Thyroid gland (tissue), 4 donors: ENCODE results near the gene SNAPC5. TPM values are rescaled to one million over a fixed set of nuclear protein-coding genes. Genes with fewer than 3 reads are reported as not detected.

Experiments used
- DNase-seq, 2 donors: peaks; one replicate each; pipeline ENCODE4 v3.0.0-alpha.2; 2019
- H3K27ac ChIP-seq, 3 donors: fragments of 200-600 bp; sonication (generic); 1 replicate in 2 of 3; 2 replicates in 1 of 3; pipeline ENCODE4 v1.5.1; 2016 to 2019; ENCODE audit warnings: mild to moderate bottlenecking in 1 of 3, moderate library complexity in 1 of 3
- H3K27me3 ChIP-seq: fragments of 200-600 bp; sonication (generic); one replicate; pipeline ENCODE4 v1.5.1; 2019
- H3K36me3 ChIP-seq, 2 donors: fragments of 200-600 bp; sonication (generic); one replicate each; pipeline ENCODE4 v1.5.1; 2016 to 2019
- H3K4me1 ChIP-seq, 2 donors: fragments of 200-600 bp; sonication (generic); one replicate each; pipeline ENCODE4 v1.5.1; 2017 to 2019
- H3K4me3 ChIP-seq, 3 donors: fragments of 200-600 bp; sonication (generic); replicated peaks in 1 of 3; 1 replicate in 2 of 3; 2 replicates in 1 of 3; pipeline ENCODE4 v1.5.1; 2016; ENCODE audit warnings: mild to moderate bottlenecking in 1 of 3
- H3K9me3 ChIP-seq: fragments of 200-600 bp; sonication (generic); one replicate; pipeline ENCODE4 v1.5.1; 2017
- CTCF ChIP-seq, 6 experiments: fragments of 200-600 bp in 3 of 6; fragments of 450-650 bp in 3 of 6; sonication (generic) in 3 of 6; IDR thresholded peaks; one replicate each; pipeline ENCODE4 v1.5.1; 2016 to 2019; ENCODE audit warnings: antibody characterized with exemption in 6 of 6, mild to moderate bottlenecking in 2 of 6, inconsistent platforms in 1 of 6, moderate library complexity in 1 of 6
- POLR2A ChIP-seq, 2 donors: fragments of 450-650 bp; IDR thresholded peaks; one replicate each; pipeline ENCODE4 v1.6.1; 2017; ENCODE audit warnings: antibody characterized with exemption in 2 of 2, mild to moderate bottlenecking in 2 of 2, moderate library complexity in 1 of 2
- WGBS, 2 donors: methylation state at CpG; one replicate each; pipeline ENCODE4 v1.1.5; 2017; 5-methylcytosine and 5-hydroxymethylcytosine counted together
- intact Hi-C: fragments of 100-400 bp; cut with DNase I; formaldehyde crosslinking; loops from one replicate; pipeline ENCODE4 v1.15.1; 2023
- total RNA-seq, 4 donors: library from RNA; depleted of rRNA; stranded (reverse); fragments of >200 nt; gene quantifications; one replicate each; pipeline ENCODE4 v1.2.3, GENCODE V29; 2016

Gene SNAPC5
- total RNA-seq, result 10 to 100 TPM; 26.3 to 79.2 (median 40.5) TPM

- WGBS, 2 donors, result 14 to 21% methylated on average over 18 to 24 of the region's 43 CpGs
- Histone ChIP-seq H3K4me3 (peak within 1 kb of the TSS; percentile 15 to 96 (median 86)), H3K27me3 (no peaks in the 10 kb centered on the region), H3K36me3 (peaks cover 46 to 58% of the 10 kb centered on the region in 2 donors), H3K9me3 (no peaks in the 10 kb centered on the region), H3K4me1 (peaks cover 12% of the 10 kb centered on the region in 2 donors), H3K27ac (peak within 1 kb of the TSS; percentile 45 to 69 (median 62))
- intact Hi-C loops, result loop anchor here (2.0 kb wide), 1 partner anchor 111 kb away; the partner anchor contains the start of gene MAP2K1
- DNase-seq, result peak; percentile 97 to 98
- TF ChIP-seq POLR2A (IDR thresholded peaks at IDR 0.05) (peak in 1 of 2 donors; percentile 77), CTCF (IDR thresholded peaks at IDR 0.05) (peak; percentile 91 to 98 (median 96))
Measured at GRCh38 chr15:66497502-66498455, at the start of gene SNAPC5. TSS of gene SNAPC5 (minus strand) at chr15:66497762. CDS start at chr15:66497731, 31 bp downstream.

GRCh38 chr15:66545255-66545654 lies 47.7 kb upstream of the SNAPC5 start:
- no peaks in the 10 kb centered on the region for H3K4me1 ChIP-seq
- 97 to 100% methylated on average over 1 of the region's 1 CpG for WGBS, 2 donors
- no peaks in the 10 kb centered on the region for H3K36me3 ChIP-seq
- no peaks in the 10 kb centered on the region for H3K9me3 ChIP-seq
- intact Hi-C loops, result no loop called here
- no peaks in the 10 kb centered on the region for H3K27me3 ChIP-seq
- H3K4me3 ChIP-seq, result no peak overlapping the region
- DNase-seq, result no peak
- no peak overlapping the region for H3K27ac ChIP-seq
- no peak for TF ChIP-seq CTCF (IDR thresholded peaks at IDR 0.05)
- TF ChIP-seq POLR2A (IDR thresholded peaks at IDR 0.05), result no peak

DNA sequence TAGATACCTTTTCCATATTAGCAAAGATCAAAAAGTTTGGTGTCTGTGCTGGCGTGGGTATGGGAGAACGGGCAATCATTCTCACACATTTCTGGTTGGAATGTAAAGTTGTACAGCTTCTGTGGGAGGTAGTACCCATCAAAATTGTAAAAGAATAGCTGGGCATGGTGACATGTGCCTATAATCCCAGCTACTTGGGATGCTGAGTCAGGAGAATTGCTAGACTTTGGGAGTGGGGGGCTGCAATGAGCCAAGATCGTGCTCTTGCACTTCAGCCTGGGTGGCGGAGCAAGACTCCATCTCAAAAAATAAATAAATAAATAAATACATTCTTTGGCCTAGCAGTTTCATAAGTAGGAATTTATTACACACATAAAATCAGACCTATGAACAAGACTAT lies 45.3 kb upstream of the SNAPC5 start:
- Histone ChIP-seq H3K27me3 (no peaks in the 10 kb centered on the region), H3K4me3 (no peak overlapping the region), H3K4me1 (no peaks in the 10 kb centered on the region), H3K36me3 (no peaks in the 10 kb centered on the region), H3K27ac (no peak overlapping the region), H3K9me3 (no peaks in the 10 kb centered on the region)
- intact Hi-C loops, result no loop called here
- no peak for TF ChIP-seq POLR2A (IDR thresholded peaks at IDR 0.05)
- TF ChIP-seq CTCF (IDR thresholded peaks at IDR 0.05), result no peak
- 96 to 98% methylated on average over 4 of the region's 4 CpGs for WGBS, 2 donors
- DNase-seq, result no peak

DNA sequence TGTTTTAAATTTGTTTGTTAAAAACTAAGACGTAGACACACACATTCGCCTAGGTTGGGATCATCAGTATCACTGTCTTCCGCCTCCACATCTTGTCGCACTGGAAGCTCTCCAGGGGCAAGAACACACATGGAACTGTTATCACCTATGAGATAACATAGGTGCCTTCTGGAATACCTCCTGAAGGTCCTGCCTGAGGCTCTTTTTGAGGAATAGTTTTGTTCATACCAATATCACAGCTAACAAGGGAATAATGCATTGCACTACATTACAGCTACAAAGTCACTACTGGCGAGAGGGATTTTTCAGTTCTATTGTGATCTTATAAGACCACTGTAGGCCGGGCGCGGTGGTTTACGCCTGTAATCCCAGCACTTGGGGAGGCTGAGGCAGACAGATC lies 37.5 kb upstream of the SNAPC5 start:
- H3K27me3 ChIP-seq, result no peaks in the 10 kb centered on the region
- H3K27ac ChIP-seq, result no peak overlapping the region
- no peak overlapping the region for H3K4me3 ChIP-seq
- H3K36me3 ChIP-seq, result no peaks in the 10 kb centered on the region
- no peak for DNase-seq
- H3K9me3 ChIP-seq, result no peaks in the 10 kb centered on the region
- TF ChIP-seq CTCF (IDR thresholded peaks at IDR 0.05), result no peak
- TF ChIP-seq POLR2A (IDR thresholded peaks at IDR 0.05), result no peak
- H3K4me1 ChIP-seq, result no peaks in the 10 kb centered on the region
- intact Hi-C loops, result no loop called here
- WGBS, 2 donors, result 94 to 99% methylated on average over 9 of the region's 9 CpGs

GRCh38 chr15:66524838-66525237 lies 27.3 kb upstream of the SNAPC5 start:
- WGBS, 2 donors, result 71 to 95% methylated on average over 4 of the region's 4 CpGs
- H3K4me1 ChIP-seq, result no peaks in the 10 kb centered on the region
- intact Hi-C loops, result no loop called here
- no peaks in the 10 kb centered on the region for H3K36me3 ChIP-seq
- no peaks in the 10 kb centered on the region for H3K27me3 ChIP-seq
- H3K4me3 ChIP-seq, result no peak overlapping the region
- TF ChIP-seq CTCF (IDR thresholded peaks at IDR 0.05) (no peak), POLR2A (IDR thresholded peaks at IDR 0.05) (no peak)
- no peaks in the 10 kb centered on the region for H3K9me3 ChIP-seq
- H3K27ac ChIP-seq, result no peak overlapping the region
- no peak for DNase-seq
